K562 (cell line): ENCODE results near the gene IL12RB2. TPM values are rescaled to one million over a fixed set of nuclear protein-coding genes. Genes with fewer than 3 reads are reported as not detected.

Experiments
- HNRNPUL1 ChIP-seq: fragments of 200-400 bp; formaldehyde crosslinking; IDR thresholded peaks from 2 replicates; pipeline ENCODE4 v1.6.1; 2017; ENCODE audit warnings: low read length
- LARP7 ChIP-seq: fragments of 450-650 bp; IDR thresholded peaks from 2 replicates; pipeline ENCODE4 v1.6.1; 2016
- MEIS2 ChIP-seq: fragments of 450-650 bp; IDR thresholded peaks from 2 replicates; pipeline ENCODE4 v1.6.1; 2014; ENCODE audit warnings: mild to moderate bottlenecking; ENCODE audit not compliant: partially characterized antibody
- NFYB ChIP-seq: IDR thresholded peaks from 2 replicates; pipeline ENCODE4 v1.6.1; 2011; ENCODE audit warnings: mild to moderate bottlenecking, moderate library complexity; ENCODE audit not compliant: insufficient read length; ENCODE audit errors: extremely low read depth
- PHF20 ChIP-seq: fragments of 450-650 bp; IDR thresholded peaks from 2 replicates; pipeline ENCODE4 v1.6.1; 2018; ENCODE audit not compliant: partially characterized antibody
- ZNF436 ChIP-seq: fragments of 250-450, 450-650 bp; sonication (Bioruptor Pico); formaldehyde crosslinking; IDR thresholded peaks from 2 replicates; pipeline ENCODE4 v1.7.0; 2020; ENCODE audit warnings: mild to moderate bottlenecking
- ZNF445 ChIP-seq: fragments of 250-450 bp; sonication (Bioruptor Pico); IDR thresholded peaks from 2 replicates; pipeline ENCODE4 v1.4.0; 2020; ENCODE audit warnings: low read depth, mild to moderate bottlenecking, moderate library complexity
- ZNF75A ChIP-seq: fragments of 450-650 bp; formaldehyde crosslinking; IDR thresholded peaks from 2 replicates; pipeline ENCODE4 v1.4.0; 2020; ENCODE audit warnings: mild to moderate bottlenecking
- ZNF76 ChIP-seq: fragments of 250-450 bp; sonication (Bioruptor Pico); IDR thresholded peaks from 2 replicates; pipeline ENCODE4 v1.4.0; 2020; ENCODE audit warnings: mild to moderate bottlenecking, moderate library complexity, borderline replicate concordance
- ZNF764 ChIP-seq: fragments of 250-450 bp; sonication (Bioruptor Pico); IDR thresholded peaks from 2 replicates; pipeline ENCODE4 v1.4.0; 2020; ENCODE audit warnings: low read depth, mild to moderate bottlenecking, moderate library complexity
- polyA plus RNA-seq, 8 experiments: library from polyadenylated mRNA; depleted of rRNA in 4 of 8; stranded (reverse) in 5 of 8; unstranded in 3 of 8; fragments of >200 nt; fragmentation: Nextera tagmentation in 2 of 8; fragmentation: Illumina TruSeq in 1 of 8; extraction: Ambion mirVana in 2 of 8; extraction: Trizol in 1 of 8; gene quantifications; 2 replicates each; pipeline versions ENCODE4 v1.2.1 to v1.2.3, GENCODE V29; 2011 to 2014; ENCODE audit warnings: inconsistent platforms in 1 of 8, missing spikeins in 1 of 8
- total RNA-seq, 7 experiments: library from RNA; depleted of rRNA in 6 of 7; stranded (reverse); fragments of >200 nt in 6 of 7; fragmentation: Illumina TruSeq in 2 of 7; extraction: Trizol in 2 of 7; gene quantifications; 2 replicates each; pipeline versions ENCODE4 v1.2.1 to v1.2.3, GENCODE V29; 2011 to 2021; ENCODE audit warnings: low replicate concordance in 1 of 7
- TF ChIP-seq, protein P1 (sequence below): sonication (generic); formaldehyde crosslinking; IDR thresholded peaks from 2 replicates; pipeline ENCODE4 v1.8.0; 2022; ENCODE audit warnings: mild to moderate bottlenecking, missing genetic modification reagents
- TF ChIP-seq, protein P2 (sequence below): fragments of 250-450 bp; sonication (Bioruptor Pico); IDR thresholded peaks from 2 replicates; pipeline ENCODE4 v1.5.0; 2020; ENCODE audit warnings: mild to moderate bottlenecking
- TF ChIP-seq, protein P3 (sequence below): fragments of 450-650 bp; IDR thresholded peaks from 2 replicates; pipeline ENCODE4 v1.6.1; 2016; ENCODE audit warnings: borderline replicate concordance
- TF ChIP-seq, protein P4 (sequence below): fragments of 450-650 bp; IDR thresholded peaks from 2 replicates; pipeline ENCODE4 v1.6.1; 2017; ENCODE audit warnings: mild to moderate bottlenecking, moderate library complexity
- TF ChIP-seq, protein P5 (sequence below), 3 experiments: fragments of 200-800 bp in 1 of 3; sonication (Bioruptor generic) in 1 of 3; sonication (generic) in 1 of 3; formaldehyde crosslinking in 1 of 3; IDR thresholded peaks; 2 replicates each; pipeline versions ENCODE4 v1.6.1 to v1.8.0; 2016 to 2022; ENCODE audit warnings: mild to moderate bottlenecking in 2 of 3, missing compliant biosample characterization in 2 of 3, missing genetic modification characterization in 2 of 3, missing genetic modification reagents in 1 of 3
- TF ChIP-seq, protein P6 (sequence below): fragments of 250-450 bp; sonication (Bioruptor Pico); IDR thresholded peaks from 2 replicates; pipeline ENCODE4 v1.5.0; 2021

Gene IL12RB2
- total and polyA plus RNA-seq, 9 of the 15 experiments (the other 6 are each of a cell fraction or from before 2014, with no cell fraction given) = 0.39 to 3.3 (median 1.9) TPM

DNA sequence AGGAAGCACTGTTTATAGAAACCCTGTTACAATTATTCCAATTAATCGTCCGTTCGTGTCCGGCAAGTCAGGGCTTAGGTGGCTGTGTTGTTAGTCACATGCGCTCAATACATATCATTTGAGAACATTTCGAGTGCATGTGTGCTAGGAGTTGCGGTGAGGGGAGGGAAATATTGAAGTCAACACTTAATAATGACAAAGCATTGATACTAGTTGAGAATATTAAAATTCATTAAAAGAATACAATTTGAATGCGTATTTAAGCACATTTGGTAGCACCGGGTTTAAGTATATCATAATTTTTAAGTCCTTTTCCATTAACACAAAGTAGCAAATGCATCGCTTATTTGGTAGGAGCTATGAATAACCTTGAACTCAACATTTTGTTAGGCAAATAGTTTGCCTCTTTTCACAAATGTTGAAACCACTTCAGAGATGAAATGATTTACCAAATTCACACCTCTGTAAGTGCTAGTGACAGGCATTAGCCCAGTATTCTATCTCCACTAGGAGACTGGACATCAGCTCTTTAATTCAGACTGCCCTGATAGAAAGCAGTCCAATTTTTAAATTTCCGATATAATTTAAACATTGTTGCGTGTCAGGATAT is 123.6 kb downstream of the IL12RB2 start (continued):
- TF ChIP-seq, protein P1, sequence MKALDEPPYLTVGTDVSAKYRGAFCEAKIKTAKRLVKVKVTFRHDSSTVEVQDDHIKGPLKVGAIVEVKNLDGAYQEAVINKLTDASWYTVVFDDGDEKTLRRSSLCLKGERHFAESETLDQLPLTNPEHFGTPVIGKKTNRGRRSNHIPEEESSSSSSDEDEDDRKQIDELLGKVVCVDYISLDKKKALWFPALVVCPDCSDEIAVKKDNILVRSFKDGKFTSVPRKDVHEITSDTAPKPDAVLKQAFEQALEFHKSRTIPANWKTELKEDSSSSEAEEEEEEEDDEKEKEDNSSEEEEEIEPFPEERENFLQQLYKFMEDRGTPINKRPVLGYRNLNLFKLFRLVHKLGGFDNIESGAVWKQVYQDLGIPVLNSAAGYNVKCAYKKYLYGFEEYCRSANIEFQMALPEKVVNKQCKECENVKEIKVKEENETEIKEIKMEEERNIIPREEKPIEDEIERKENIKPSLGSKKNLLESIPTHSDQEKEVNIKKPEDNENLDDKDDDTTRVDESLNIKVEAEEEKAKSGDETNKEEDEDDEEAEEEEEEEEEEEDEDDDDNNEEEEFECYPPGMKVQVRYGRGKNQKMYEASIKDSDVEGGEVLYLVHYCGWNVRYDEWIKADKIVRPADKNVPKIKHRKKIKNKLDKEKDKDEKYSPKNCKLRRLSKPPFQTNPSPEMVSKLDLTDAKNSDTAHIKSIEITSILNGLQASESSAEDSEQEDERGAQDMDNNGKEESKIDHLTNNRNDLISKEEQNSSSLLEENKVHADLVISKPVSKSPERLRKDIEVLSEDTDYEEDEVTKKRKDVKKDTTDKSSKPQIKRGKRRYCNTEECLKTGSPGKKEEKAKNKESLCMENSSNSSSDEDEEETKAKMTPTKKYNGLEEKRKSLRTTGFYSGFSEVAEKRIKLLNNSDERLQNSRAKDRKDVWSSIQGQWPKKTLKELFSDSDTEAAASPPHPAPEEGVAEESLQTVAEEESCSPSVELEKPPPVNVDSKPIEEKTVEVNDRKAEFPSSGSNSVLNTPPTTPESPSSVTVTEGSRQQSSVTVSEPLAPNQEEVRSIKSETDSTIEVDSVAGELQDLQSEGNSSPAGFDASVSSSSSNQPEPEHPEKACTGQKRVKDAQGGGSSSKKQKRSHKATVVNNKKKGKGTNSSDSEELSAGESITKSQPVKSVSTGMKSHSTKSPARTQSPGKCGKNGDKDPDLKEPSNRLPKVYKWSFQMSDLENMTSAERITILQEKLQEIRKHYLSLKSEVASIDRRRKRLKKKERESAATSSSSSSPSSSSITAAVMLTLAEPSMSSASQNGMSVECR = no peak
- TF ChIP-seq, protein P2, sequence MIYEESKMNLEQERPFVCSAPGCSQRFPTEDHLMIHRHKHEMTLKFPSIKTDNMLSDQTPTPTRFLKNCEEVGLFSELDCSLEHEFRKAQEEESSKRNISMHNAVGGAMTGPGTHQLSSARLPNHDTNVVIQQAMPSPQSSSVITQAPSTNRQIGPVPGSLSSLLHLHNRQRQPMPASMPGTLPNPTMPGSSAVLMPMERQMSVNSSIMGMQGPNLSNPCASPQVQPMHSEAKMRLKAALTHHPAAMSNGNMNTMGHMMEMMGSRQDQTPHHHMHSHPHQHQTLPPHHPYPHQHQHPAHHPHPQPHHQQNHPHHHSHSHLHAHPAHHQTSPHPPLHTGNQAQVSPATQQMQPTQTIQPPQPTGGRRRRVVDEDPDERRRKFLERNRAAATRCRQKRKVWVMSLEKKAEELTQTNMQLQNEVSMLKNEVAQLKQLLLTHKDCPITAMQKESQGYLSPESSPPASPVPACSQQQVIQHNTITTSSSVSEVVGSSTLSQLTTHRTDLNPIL = no peak
- TF ChIP-seq ZNF75A (CRISPR knock-in tag) = no peak
- TF ChIP-seq, protein P3, sequence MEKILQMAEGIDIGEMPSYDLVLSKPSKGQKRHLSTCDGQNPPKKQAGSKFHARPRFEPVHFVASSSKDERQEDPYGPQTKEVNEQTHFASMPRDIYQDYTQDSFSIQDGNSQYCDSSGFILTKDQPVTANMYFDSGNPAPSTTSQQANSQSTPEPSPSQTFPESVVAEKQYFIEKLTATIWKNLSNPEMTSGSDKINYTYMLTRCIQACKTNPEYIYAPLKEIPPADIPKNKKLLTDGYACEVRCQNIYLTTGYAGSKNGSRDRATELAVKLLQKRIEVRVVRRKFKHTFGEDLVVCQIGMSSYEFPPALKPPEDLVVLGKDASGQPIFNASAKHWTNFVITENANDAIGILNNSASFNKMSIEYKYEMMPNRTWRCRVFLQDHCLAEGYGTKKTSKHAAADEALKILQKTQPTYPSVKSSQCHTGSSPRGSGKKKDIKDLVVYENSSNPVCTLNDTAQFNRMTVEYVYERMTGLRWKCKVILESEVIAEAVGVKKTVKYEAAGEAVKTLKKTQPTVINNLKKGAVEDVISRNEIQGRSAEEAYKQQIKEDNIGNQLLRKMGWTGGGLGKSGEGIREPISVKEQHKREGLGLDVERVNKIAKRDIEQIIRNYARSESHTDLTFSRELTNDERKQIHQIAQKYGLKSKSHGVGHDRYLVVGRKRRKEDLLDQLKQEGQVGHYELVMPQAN = no peak
- TF ChIP-seq, protein P4, sequence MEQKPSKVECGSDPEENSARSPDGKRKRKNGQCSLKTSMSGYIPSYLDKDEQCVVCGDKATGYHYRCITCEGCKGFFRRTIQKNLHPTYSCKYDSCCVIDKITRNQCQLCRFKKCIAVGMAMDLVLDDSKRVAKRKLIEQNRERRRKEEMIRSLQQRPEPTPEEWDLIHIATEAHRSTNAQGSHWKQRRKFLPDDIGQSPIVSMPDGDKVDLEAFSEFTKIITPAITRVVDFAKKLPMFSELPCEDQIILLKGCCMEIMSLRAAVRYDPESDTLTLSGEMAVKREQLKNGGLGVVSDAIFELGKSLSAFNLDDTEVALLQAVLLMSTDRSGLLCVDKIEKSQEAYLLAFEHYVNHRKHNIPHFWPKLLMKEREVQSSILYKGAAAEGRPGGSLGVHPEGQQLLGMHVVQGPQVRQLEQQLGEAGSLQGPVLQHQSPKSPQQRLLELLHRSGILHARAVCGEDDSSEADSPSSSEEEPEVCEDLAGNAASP = no peak
- TF ChIP-seq ZNF445 = no peak
- TF ChIP-seq HNRNPUL1 = no peak
- TF ChIP-seq, protein P5, sequence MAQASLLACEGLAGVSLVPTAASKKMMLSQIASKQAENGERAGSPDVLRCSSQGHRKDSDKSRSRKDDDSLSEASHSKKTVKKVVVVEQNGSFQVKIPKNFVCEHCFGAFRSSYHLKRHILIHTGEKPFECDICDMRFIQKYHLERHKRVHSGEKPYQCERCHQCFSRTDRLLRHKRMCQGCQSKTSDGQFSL (CRISPR knock-in tag; IDR thresholded peaks at IDR 0.05) = no peak
- TF ChIP-seq, protein P5 (tag; IDR thresholded peaks at IDR 0.05) = no peak
- TF ChIP-seq, protein P6, sequence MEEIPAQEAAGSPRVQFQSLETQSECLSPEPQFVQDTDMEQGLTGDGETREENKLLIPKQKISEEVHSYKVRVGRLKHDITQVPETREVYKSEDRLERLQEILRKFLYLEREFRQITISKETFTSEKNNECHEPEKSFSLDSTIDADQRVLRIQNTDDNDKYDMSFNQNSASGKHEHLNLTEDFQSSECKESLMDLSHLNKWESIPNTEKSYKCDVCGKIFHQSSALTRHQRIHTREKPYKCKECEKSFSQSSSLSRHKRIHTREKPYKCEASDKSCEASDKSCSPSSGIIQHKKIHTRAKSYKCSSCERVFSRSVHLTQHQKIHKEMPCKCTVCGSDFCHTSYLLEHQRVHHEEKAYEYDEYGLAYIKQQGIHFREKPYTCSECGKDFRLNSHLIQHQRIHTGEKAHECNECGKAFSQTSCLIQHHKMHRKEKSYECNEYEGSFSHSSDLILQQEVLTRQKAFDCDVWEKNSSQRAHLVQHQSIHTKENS (CRISPR knock-in tag) = no peak
- no peak for TF ChIP-seq PHF20
- no peak for TF ChIP-seq LARP7
- TF ChIP-seq ZNF764 = no peak
- no peak for TF ChIP-seq ZNF436 (CRISPR knock-in tag)
- TF ChIP-seq ZNF76 = 0 out of 2 replicates have a peak, but pooled peaks have one; percentile 17
- TF ChIP-seq NFYB = no peak
- TF ChIP-seq MEIS2 = peak; percentile 20
